Progenitor cell of endocrine pancreas (in vitro differentiated cells): ENCODE results near the gene EDIL3. TPM values are rescaled to one million over a fixed set of nuclear protein-coding genes. Genes with fewer than 3 reads are reported as not detected.

ENCODE experiments used
- DNase-seq: peaks from one replicate; pipeline ENCODE4 v3.0.0; 2021; ENCODE audit warnings: low spot score; ENCODE audit not compliant: unreplicated experiment
- H3K27ac Mint-ChIP-seq: 2 replicates; pipeline ENCODE4 v1.8.0; 2021; ENCODE audit warnings: mild to moderate bottlenecking, moderate library complexity, mixed read lengths
- H3K27me3 Mint-ChIP-seq: 2 replicates; pipeline ENCODE4 v1.8.0; 2021; ENCODE audit warnings: mixed read lengths
- H3K36me3 Mint-ChIP-seq: 2 replicates; pipeline ENCODE4 v1.8.0; 2022; ENCODE audit warnings: mixed read lengths; ENCODE audit not compliant: insufficient read depth
- H3K4me1 Mint-ChIP-seq: 2 replicates; pipeline ENCODE4 v1.8.0; 2021; ENCODE audit warnings: low read depth, mixed read lengths
- H3K4me3 Mint-ChIP-seq: 2 replicates; pipeline ENCODE4 v1.8.0; 2021; ENCODE audit warnings: low read depth, mild to moderate bottlenecking, moderate library complexity, mixed read lengths
- H3K9me3 Mint-ChIP-seq: 2 replicates; pipeline ENCODE4 v1.8.0; 2021; ENCODE audit warnings: low read depth, mixed read lengths
- total RNA-seq: library from RNA; stranded (reverse); gene quantifications from 2 replicates; pipeline ENCODE4 v1.2.1, GENCODE V29; 2021
- TF ChIP-seq, protein P1 (sequence below): fragments of 200-600 bp; sonication (generic); IDR thresholded peaks from one replicate; pipeline ENCODE4 v1.5.0; 2021; ENCODE audit warnings: antibody characterized with exemption, mild to moderate bottlenecking; ENCODE audit not compliant: unreplicated experiment

Gene EDIL3
- total RNA-seq, 1 donor from 2014 or later = 4.8 TPM

DNA sequence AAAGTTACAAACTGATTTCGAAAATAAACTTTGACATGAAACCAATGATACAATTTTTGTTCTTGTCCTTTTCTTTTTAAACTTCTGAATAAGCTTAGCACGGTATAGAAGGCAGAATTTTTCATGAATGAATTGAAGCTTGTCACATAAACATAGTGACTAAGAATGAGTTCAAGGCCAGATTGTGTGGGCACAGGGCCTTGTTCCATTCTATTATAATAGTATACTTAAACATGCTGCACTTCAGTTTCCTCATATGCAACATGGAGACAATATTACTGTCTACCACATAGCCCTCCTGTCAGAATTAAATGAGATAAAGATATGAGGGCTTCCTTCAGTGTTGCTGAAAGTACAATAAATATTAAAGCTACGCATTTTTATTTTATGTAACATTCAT lies 459.8 kb downstream of the EDIL3 start:
- TF ChIP-seq, protein P1, sequence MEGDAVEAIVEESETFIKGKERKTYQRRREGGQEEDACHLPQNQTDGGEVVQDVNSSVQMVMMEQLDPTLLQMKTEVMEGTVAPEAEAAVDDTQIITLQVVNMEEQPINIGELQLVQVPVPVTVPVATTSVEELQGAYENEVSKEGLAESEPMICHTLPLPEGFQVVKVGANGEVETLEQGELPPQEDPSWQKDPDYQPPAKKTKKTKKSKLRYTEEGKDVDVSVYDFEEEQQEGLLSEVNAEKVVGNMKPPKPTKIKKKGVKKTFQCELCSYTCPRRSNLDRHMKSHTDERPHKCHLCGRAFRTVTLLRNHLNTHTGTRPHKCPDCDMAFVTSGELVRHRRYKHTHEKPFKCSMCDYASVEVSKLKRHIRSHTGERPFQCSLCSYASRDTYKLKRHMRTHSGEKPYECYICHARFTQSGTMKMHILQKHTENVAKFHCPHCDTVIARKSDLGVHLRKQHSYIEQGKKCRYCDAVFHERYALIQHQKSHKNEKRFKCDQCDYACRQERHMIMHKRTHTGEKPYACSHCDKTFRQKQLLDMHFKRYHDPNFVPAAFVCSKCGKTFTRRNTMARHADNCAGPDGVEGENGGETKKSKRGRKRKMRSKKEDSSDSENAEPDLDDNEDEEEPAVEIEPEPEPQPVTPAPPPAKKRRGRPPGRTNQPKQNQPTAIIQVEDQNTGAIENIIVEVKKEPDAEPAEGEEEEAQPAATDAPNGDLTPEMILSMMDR = no peak
- peaks cover 4% of the 10 kb centered on the region for H3K4me1 Mint-ChIP-seq

DNA sequence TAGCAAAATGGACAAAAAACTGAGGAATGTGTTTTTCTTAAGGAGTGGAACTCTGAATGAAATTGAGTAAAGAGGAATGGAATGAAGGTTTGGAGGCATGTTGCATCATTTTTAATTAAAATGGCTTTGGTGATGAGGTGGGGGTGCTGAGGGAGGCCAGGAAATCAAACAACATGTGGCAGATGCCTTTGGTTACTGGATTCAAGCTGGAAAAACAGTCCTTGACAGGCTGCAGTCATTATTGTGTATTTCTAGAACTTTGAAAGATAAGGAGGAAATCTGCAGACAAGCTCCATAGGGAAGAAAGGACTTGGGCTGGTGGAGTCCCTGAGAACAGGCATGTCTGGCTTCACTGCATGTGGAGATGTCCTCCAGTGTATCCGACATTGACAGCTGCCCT lies 460.5 kb downstream of the EDIL3 start:
- no peak overlapping the region for H3K4me3 Mint-ChIP-seq
- no peaks in the 10 kb centered on the region for H3K36me3 Mint-ChIP-seq
- peaks cover 4% of the 10 kb centered on the region for H3K4me1 Mint-ChIP-seq
- no peak for DNase-seq
- no peak overlapping the region for H3K27ac Mint-ChIP-seq
- TF ChIP-seq, protein P1 = no peak
- H3K27me3 Mint-ChIP-seq = peaks cover 54% of the 10 kb centered on the region
- H3K9me3 Mint-ChIP-seq = no peaks in the 10 kb centered on the region

More for the DNA sequence above, 459.8 kb downstream of the EDIL3 start:
- H3K9me3 Mint-ChIP-seq = no peaks in the 10 kb centered on the region
- H3K36me3 Mint-ChIP-seq = no peaks in the 10 kb centered on the region
- H3K4me3 Mint-ChIP-seq = no peak overlapping the region
- no peak overlapping the region for H3K27ac Mint-ChIP-seq
- peaks cover 58% of the 10 kb centered on the region for H3K27me3 Mint-ChIP-seq
- DNase-seq = no peak

DNA sequence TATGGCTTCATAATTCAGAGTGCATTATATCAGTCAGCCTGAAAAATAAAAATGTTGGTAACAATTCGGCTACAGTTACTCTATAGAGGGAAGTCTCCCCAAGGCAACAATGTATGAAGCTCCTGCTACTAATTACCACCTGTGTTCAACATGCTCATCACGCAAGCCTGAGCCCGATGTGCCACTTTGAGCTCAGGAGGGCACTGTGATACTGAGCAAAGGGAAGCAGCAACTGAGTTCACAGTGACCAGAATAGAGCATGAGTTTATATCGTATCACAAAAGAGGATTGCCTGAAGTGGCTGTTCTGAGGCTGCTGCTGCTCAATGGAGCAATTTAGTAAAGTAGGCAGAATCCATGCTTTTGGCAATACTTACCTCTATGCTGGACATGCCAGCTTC lies 462.0 kb downstream of the EDIL3 start:
- Mint-ChIP-seq H3K36me3 (no peaks in the 10 kb centered on the region), H3K4me1 (peaks cover 4% of the 10 kb centered on the region), H3K9me3 (no peaks in the 10 kb centered on the region), H3K4me3 (no peak overlapping the region), H3K27ac (no peak overlapping the region), H3K27me3 (peaks cover 51% of the 10 kb centered on the region)
- TF ChIP-seq, protein P1 = no peak
- no peak for DNase-seq

DNA sequence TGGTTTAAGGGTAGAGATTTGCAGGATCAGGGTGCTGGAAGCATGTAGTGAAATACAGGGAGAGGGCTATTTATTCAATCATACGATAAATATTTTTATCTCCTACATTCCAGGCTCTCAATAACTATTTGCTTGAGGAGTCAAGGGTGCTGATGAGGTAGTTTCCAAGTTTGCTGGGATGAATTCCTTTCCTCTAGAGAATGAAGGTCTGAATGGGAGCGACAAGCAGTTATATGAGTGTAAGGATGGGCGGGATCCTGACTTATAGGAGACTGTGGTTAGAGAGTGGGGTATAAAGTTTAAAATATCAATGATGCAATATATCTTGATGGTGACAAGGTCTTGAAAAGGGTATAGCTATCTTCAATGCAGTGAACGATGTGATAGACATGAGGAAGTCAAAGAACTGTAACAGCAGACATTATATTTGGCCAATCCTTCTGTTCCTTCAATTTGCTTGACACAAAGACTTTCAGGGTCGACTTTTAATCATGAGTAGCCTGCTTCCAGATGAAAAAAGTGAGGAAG lies 462.9 kb downstream of the EDIL3 start:
- no peaks in the 10 kb centered on the region for H3K36me3 Mint-ChIP-seq
- H3K4me3 Mint-ChIP-seq = no peak overlapping the region
- TF ChIP-seq, protein P1 = no peak
- H3K9me3 Mint-ChIP-seq = no peaks in the 10 kb centered on the region
- no peak overlapping the region for H3K27ac Mint-ChIP-seq
- no peak for DNase-seq
- peaks cover 46% of the 10 kb centered on the region for H3K27me3 Mint-ChIP-seq
- H3K4me1 Mint-ChIP-seq = peaks cover 4% of the 10 kb centered on the region

DNA sequence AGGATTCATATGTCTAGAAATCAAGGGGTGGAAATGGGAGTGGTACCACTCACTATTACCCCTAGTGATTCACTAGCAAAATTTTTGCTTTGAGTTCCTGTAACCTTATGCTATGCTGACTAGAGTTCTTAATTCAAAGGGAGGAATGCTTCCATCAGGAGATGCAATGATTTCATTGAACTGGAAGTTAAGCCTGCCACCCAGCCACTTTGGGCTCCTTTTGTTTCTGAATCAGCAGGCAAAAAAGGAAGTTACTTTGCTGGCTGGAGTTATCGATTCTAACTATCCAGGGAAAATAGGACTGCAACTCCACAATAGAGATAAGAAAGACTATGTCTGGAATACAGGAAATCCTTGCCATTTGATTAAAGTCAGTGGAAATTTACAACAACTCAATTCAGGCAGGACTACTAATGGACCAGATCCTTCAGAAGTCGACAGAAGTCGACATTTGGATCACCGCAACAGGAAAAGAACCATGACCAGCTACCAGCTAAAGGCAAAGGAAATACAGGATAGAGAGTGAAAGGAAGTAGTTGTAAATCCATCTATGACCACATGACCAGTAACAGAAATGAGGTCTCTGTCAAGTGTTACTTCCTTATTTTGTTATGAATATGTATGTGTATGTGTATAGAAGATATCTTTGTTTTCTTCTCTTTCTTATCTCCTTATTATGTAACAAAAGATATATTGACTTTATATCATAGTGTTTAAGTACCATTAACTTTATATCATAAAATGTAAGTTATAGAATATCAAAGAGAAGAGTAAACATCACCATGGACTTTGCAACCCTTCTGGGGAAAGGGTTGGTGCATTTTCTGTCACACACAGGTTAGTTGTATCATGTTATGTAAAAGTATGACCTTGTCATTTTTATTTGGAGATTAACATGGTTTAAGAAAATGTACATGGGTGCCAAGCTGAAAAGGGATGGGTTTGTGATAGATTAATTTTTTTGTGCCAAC lies 465.3 kb downstream of the EDIL3 start:
- H3K9me3 Mint-ChIP-seq = no peaks in the 10 kb centered on the region
- no peaks in the 10 kb centered on the region for H3K36me3 Mint-ChIP-seq
- no peak overlapping the region for H3K27ac Mint-ChIP-seq
- TF ChIP-seq, protein P1 = no peak
- peaks cover 32% of the 10 kb centered on the region for H3K27me3 Mint-ChIP-seq
- no peak overlapping the region for H3K4me3 Mint-ChIP-seq
- no peaks in the 10 kb centered on the region for H3K4me1 Mint-ChIP-seq
- no peak for DNase-seq
